ENCODE measurements around the gene PAX2.

- TF ChIP-seq CTCF (IDR thresholded peaks at IDR 0.05; ENCODE audit: low read depth, low read length, missing input control) (no peak), JUND (IDR thresholded peaks at IDR 0.05) (no peak), REST (IDR thresholded peaks at IDR 0.05) (no peak), TAF1 (conservative IDR thresholded peaks at IDR 0.05) (no peak), SP1 (IDR thresholded peaks at IDR 0.05) (no peak), GABPA (IDR thresholded peaks at IDR 0.05 in 1 of 2, conservative IDR thresholded peaks at IDR 0.05 in 1 of 2) (no peak), EGR1 (IDR thresholded peaks at IDR 0.05; ENCODE audit: low read depth in 2 of 2) (no peak), RXRA (IDR thresholded peaks at IDR 0.05) (no peak)
These were observed 55.5 kb downstream of the PAX2 start for GRCh38 chr10:100800931-100801330.

Measured in liver (tissue), 3 donors.